ENCODE data around the gene ALKBH2.

Gene ALKBH2

DNA sequence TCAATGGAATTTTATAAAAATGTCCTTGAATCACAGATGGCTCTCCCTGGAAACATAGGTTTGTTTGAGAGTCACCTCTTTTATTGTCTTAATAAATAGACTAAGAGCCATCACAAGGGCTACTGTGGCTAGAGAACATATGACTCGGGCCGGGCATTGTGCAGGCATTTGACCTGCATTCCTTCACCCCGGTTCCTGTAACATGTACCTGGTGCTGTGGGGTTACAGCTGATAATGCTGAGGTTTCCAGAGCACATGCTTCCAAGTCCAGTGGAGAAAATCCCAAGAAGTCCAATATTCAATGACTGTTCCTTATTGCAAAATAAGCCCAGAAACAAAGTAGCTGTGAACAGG lies 22.1 kb upstream of the ALKBH2 start:
- DNase-seq (ENCODE audit: insufficient read length, low spot score), result no peak
- no peak for FAIRE-seq

DNA sequence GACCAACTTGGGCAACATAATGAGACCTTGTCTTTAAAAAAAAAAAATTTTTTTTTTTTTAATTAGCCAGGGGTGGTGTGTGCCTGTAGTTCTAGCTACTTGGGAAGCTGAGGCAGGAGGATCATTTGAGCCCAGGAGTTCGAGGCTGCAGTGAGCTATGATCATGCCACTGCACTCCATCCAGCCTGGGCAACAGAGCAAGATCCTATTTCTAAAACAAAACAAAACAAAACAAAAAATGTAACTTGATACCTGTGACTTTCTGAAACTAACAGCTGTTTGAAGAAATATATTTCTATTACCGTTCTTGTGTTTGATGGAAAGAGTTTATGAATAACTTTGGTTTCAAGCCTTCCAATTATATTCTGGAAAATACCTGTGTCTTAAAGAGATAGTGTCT lies 21.4 kb upstream of the ALKBH2 start:
- no peak for FAIRE-seq
- DNase-seq (ENCODE audit: insufficient read length, low spot score), result no peak

DNA sequence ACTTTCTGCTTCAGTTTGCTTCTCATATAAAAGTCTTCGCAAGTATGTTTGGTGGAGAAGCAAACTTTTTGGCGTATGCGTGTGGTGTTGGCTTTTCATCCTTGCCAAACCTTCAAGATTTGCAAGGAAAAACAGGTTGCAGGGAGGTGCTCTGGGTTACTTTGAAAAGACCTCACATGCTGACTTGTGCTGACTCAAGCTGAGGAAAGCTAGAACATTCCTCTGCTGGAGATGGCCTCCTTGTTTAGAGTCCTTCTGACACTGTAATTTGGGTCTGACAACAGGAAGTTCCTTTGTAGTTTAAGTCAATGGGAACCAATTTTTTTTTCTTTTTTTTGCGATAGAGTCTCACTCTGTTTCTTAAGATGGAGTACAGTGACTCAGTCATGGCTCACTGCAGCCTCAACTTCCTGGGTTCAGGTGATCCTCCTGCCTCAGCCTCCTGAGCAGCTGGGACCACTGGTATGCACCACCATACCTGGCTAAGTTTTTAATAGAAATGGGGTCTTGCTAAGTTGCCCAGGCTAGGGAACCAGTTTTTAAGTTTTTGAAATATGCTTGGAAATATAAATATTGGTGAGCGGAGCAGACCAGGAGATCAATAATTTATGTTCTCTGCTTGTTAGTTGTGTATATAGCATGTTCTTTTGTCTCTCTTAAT lies 20.5 kb upstream of the ALKBH2 start:
- FAIRE-seq (no peak), DNase-seq (ENCODE audit: insufficient read length, low spot score) (no peak)

DNA sequence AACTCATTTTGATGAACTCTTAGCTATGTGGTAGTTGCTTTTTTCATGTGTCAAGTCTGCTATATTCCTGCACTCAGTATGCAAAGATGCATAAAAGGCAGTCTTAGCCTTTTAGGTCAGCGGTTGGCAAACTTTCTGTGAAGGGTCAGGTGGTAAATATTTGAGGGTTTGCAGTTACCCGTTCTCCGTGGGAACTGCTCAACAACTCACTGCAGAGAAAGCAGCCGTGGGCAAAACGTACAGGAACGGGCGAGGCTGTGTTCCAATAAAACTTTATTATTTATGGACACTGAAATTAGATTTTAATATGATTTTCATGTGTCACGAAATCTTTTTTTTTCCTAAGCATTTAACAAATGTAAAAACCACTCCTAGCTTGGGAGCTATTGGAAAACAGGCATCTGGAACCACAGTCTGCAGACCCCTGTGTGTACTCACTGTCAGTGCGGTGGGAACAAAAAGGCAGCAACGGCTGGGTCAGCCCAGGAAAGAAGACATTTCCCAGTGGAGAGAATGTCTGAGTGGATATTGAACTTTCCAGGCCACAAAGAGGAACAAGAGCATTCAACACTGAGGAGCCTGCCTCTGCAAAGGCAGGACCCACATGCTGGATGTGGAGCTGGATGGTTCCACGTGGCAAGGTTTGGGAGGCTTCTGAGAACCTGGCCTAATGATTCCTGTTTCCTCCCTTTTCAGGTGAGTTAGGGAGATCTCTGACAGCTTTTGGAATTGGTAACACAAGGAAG lies 19.6 kb upstream of the ALKBH2 start:
- FAIRE-seq (no peak), DNase-seq (ENCODE audit: insufficient read length, low spot score) (no peak)

DNA sequence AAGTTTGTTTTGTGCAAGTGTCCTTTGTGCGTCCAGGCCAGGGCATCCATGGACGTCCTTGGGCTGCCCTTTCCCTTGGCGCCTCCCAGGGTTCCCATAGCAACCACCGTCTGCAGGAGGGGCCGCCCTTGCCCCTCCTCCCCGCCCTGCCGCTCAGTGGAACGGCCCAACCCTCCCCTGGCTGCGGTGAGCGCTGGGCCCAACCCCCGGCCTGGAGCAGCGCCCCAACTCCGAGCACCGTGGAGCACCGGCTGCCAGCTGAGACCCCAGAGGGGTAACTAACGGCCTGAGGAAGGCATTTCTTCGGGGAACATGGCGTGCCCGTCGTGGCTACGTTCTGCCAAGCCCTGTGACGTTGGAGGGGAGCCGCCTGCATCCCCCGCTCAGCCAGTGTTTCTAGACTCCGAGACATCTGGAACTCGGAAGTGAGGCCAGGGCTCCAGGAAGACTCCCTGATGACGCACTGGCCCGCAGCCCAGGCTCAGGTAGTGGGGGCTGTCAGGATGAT lies 17.8 kb upstream of the ALKBH2 start:
- FAIRE-seq (no peak), DNase-seq (ENCODE audit: insufficient read length, low spot score) (peak; percentile 79)

DNA sequence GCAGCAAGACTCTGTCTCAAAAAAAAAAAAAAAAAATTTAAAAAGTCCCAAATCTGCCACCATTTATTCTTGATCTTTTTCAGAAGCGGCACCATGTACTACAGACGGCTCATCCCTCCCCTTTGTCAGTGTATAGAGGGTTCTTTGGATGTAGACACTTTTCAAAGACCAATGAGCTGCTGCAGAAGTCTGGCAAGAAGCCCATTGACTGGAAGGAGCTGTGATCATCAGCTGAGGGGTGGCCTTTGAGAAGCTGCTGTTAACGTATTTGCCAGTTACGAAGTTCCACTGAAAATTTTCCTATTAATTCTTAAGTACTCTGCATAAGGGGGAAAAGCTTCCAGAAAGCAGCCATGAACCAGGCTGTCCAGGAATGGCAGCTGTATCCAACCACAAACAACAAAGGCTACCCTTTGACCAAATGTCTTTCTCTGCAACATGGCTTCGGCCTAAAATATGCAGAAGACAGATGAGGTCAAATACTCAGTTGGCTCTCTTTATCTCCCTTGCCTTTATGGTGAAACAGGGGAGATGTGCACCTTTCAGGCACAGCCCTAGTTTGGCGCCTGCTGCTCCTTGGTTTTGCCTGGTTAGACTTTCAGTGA lies 16.6 kb upstream of the ALKBH2 start:
- FAIRE-seq, result no peak
- no peak for DNase-seq (ENCODE audit: insufficient read length, low spot score)

DNA sequence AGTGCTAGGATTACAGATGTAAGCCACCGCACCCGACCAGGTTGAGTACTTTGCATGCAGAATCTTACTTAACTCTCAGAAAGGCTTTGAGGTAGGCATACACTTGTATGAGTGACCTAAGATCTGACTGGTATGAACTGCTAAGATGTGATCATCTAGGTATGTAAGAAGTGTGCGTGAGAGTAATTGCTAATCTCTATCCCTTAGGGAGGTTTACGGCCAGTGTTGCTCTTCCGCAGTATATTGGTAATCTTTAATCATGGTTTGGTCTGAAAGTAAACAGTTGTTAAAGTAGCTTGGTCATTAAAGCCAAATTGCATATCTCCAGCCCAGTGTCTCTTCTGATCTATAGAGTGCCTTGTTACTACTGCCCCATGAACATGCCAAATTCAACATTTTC lies 11.9 kb upstream of the ALKBH2 start:
- DNase-seq (ENCODE audit: insufficient read length, low spot score) (no peak), FAIRE-seq (no peak)

DNA sequence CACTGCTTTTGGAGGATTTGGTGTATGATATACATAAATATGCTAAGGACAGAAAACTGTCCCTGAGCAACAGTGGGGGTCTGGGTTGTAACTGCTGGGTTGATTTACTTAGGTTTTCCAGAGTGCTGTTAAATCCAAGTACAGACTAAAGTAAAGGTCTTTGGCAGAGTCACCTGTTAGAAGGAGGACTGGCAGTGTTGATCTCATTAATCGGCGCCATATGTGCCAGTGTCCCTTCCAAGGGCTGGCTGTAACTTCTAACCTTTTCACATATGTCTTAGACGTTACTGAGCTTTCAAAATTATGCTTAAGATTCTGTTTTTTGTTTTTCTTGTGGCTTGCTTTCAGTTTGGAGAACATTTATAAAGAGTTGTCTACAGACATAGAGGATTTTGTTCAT lies 9.2 kb upstream of the ALKBH2 start:
- no peak for DNase-seq (ENCODE audit: insufficient read length, low spot score)
- FAIRE-seq, result no peak

DNA sequence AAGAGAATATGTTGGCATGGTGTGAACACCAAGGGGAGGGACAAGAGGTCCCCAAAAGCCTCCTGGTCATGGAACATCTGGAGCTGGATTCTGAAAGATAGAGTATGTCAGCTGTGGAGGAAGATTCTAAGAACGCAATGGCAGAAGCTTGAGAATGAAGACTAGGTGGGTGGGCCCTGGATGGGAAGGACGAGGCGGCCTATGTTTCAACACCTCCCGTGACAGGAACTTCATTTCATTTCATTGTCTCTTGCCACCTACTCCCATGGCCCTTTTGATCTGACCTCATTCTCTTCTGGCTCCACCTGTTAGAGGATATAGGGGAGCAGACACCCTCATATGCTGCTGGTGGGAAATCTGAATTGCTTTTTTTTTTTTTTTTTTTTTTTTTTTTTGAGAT lies 7.5 kb upstream of the ALKBH2 start:
- FAIRE-seq (no peak), DNase-seq (ENCODE audit: insufficient read length, low spot score) (no peak)

DNA sequence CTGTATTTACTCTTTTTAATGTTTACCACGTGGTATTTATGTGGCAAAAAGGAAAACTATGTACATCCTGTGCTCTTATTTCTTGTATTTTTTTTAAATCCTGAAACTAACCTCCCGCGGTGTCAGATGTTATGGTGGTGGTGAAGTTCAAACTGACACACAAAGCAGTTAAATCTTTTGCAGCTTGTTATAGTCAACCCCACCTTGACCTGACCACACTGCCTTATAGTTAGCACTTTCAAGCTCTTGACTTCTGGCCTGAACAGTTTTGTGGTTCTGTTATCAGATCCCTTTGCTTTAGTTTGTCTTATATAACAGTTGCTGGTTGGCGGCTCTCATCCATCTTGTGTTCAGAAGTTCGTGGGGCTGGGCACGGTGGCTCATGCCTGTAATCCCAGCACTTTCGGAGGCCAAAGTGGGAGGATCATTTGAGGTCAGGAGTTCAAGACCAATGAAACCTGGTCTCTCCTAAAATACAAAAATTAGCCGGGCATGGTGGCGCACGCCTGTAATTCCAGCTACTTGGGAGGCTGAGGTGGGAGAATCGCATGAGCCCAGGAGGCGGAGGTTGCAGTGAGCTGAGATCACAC lies 6.3 kb upstream of the ALKBH2 start:
- peak; percentile 26 for FAIRE-seq
- no peak for DNase-seq (ENCODE audit: insufficient read length, low spot score)

DNA sequence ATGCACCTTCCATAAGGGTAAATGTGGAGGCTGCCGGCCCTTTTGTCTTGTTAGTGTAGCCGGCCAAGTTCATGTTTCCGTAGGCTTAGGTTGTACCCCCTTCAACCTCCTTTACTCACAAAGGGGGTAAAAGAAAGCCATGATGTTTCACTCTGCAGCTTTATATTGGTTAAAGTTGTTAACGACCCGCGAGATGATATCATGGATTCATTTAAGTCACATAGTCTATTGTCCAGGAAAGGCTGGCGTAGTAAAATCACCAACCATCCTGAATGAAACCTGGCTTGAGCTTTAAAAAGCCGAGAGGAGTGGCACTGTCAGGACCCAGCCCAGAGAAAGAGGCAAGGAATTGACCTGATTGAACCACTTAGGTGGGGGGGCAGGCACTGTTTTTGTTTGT lies 5.4 kb upstream of the ALKBH2 start:
- no peak for FAIRE-seq
- DNase-seq (ENCODE audit: insufficient read length, low spot score), result no peak

DNA sequence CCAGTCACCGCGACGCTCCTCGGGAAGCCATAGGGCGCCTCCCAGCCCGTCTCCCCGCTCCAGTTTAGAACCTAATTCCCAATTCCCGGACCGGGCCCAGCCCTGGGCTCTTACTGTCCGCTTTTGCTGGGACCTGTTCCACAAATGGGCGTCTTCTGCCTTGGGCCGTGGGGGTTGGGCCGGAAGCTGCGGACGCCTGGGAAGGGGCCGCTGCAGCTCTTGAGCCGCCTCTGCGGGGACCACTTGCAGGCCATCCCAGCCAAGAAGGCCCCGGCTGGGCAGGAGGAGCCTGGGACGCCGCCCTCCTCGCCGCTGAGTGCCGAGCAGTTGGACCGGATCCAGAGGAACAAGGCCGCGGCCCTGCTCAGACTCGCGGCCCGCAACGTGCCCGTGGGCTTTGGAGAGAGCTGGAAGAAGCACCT lies 4.9 kb upstream of the ALKBH2 start:
- DNase-seq (ENCODE audit: insufficient read length, low spot score) (no peak), FAIRE-seq (no peak)

DNA sequence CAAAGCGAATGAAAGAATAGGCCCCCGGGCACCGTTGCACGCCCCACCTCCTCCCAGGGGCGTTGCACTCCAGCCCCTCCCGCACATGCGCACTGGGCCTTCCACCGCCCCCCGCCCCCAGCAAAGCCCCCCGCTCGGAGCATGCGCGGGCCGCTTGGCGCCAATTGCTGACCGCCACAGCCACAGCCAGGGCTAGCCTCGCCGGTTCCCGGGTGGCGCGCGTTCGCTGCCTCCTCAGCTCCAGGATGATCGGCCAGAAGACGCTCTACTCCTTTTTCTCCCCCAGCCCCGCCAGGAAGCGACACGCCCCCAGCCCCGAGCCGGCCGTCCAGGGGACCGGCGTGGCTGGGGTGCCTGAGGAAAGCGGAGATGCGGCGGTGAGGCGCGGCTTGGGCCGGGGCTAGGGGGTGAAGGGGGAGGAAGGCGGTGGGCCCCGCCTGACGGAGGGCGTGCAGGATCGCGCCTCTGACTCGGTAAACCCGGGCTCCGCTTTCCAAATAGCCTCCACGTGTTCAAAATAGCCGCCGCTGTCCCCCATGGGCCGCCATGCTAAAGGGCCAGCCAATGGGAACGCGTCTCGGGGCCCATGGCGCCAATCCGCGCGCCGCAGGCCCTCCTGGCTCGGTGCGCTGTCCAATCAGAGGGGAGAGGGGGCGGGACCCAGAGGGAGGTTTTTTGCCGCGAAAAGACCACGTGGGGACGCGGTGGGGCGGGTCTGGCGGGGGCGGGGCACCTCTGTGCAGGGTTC lies 4.3 kb upstream of the ALKBH2 start, which contains the start of gene UNG:
UNG (plus strand) TSS at position 163 of the 748 bp plus-strand sequence; CDS start at position 246, 83 bp downstream.
- DNase-seq (ENCODE audit: insufficient read length, low spot score) (peak; percentile 95), FAIRE-seq (peak; percentile 62)

DNA sequence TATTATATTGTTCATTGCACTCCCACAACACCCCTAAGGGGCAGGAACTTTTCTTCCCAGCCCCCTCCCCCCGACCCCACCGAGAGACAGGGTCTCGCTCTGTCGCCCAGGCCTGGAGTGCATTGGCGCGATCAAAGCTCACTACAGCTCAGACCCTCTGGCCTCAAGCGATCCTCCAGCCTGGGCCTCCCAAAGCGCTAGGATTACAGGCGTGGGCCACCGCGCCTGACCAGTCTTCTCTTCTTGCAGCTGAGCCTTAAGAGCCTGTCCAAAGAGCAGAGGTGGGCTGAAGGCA lies 3.8 kb upstream of the ALKBH2 start:
- DNase-seq (ENCODE audit: insufficient read length, low spot score) (no peak), FAIRE-seq (no peak)

DNA sequence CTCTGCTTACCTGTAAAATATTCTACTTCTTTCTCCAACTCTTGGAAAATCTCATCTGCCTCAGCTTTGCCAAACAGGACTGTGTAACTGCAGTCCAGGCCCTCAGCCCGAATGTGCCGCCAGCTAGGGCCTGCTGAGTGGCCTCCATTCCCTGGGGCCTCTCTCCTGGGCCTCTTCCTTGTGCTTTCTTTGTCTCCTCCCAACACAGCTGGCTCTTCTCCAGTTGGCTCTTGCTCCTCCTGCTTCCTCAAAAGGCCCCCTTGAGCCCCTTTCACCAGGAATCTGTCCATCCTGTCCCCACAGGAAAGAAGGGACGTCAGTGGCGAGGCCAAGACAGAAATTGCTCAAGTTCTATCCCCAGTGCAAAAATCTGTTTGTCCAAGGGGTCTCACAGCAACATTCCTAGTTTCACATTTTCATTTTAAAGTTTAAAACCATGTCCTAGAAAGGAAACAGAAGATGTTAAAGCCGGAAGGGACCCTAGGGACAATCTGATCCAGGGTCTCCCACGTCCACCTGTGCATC lies 713 bp downstream of the ALKBH2 start:
- DNase-seq (ENCODE audit: insufficient read length, low spot score) (no peak), FAIRE-seq (no peak)

DNA sequence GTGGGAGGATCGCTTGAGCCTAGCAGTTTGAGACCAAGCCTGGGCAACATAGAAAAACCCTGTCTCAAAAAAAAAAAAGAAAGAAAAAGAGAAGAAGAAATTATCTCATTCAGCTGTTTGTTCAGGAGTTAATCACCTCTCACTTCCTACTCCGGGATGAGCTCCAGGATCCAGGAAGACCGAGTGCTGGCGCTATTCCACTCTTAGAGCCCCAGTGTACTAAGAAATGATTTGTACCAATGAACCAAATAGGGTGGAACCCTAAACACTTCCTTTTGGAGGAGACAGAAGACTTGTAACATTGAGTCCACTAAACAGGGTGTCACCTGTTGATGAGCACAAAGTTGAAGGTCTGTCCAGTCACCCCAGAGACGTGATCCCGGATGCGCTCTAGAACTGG lies 3.6 kb downstream of the ALKBH2 start:
- DNase-seq (ENCODE audit: insufficient read length, low spot score), result no peak
- FAIRE-seq, result no peak

DNA sequence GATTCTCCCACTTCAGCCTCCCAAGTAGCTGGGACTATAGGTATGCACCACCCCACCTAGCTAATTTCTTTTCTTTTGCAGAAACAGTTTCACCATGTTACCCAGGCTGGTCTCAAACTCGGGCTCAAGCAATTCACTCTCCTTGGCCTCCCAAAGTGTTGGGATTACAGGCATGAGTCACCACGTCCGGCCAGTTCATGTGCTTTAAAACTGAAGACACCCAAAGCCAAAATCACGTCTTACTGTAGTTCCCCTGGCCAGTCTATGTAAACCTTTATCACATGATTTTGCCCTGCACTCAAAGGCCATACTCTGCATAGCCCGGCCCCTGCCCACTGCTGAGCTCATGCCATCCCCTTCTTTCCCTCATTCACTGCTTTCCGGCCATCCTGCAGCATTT lies 4.5 kb downstream of the ALKBH2 start:
- DNase-seq (ENCODE audit: insufficient read length, low spot score), result no peak
- no peak for FAIRE-seq

DNA sequence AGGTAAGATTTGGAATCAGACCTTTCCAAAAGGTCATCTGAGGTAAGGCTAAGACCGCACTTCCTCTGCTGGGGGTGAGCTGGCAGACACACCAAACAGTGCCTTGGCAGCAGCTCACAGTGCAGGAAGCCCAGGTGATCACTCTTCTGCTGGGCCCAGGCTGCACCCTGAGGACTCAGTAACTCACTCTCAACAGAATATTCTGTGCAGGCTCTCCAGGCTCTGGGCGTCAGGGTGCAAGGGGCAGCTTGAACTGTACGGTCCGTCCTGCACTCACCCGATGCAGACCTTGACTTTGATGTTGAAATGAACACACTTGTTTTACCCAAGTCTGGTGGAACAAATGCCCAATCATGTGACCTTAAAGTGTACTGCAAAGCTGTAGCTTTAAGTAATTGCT lies 6.0 kb downstream of the ALKBH2 start:
- DNase-seq (ENCODE audit: insufficient read length, low spot score) (no peak), FAIRE-seq (no peak)

DNA sequence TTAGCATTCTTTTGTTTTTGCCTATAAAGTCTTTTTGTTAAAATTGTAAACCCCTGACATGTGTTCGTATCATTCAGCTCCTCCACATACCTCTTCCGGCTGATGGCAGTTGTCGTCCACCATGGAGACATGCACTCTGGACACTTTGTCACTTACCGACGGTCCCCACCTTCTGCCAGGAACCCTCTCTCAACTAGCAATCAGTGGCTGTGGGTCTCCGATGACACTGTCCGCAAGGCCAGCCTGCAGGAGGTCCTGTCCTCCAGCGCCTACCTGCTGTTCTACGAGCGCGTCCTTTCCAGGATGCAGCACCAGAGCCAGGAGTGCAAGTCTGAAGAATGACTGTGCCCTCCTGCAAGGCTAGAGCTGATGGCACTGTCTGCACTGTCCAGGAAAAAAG lies 7.7 kb downstream of the ALKBH2 start:
- DNase-seq (ENCODE audit: insufficient read length, low spot score) (no peak), FAIRE-seq (no peak)

DNA sequence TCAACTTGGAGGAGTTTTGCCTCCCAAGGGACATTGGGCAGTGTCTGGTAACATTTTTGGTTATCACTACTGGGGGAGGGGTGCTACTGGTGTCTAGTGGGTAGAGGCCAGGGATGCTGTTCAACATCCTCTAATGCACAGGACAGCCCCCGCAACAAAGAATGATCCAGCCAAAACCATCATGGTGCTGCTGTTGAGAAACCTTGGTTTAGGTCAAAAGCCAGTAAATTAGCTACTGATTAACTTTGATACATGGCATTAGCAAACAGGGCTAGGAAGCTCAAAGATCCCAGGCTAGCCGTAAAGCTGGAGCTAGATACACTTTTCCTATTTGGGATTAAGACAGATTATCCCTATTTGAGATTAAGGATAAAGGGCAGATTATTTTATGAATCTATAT lies 8.8 kb downstream of the ALKBH2 start:
- FAIRE-seq (no peak), DNase-seq (ENCODE audit: insufficient read length, low spot score) (no peak)

DNA sequence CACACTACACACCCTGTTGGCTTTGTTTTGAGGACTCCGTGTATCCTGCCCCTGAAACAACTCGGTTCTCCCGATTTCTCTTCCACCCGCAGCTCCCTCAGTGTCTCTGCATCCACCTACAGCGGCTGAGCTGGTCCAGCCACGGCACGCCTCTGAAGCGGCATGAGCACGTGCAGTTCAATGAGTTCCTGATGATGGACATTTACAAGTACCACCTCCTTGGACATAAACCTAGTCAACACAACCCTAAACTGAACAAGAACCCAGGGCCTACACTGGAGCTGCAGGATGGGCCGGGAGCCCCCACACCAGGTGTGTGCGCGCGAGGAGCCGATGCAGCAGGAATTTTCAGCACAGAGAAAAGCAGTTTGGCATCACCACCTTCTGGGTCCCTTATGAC lies 10.5 kb downstream of the ALKBH2 start:
- DNase-seq (ENCODE audit: insufficient read length, low spot score), result no peak
- FAIRE-seq, result no peak
